Measurements from ENCODE around the gene TPPP. TPM values are rescaled to one million over a fixed set of nuclear protein-coding genes. Genes with fewer than 3 reads are reported as not detected.
"Not testable (repeated sequence)": the region's sequence is repeated elsewhere in the genome, so short reads cannot be mapped to it uniquely, and the experiment has no call there.

TPPP gene
- total RNA-seq (under 1 TPM; 0.37 to 0.38 TPM), polyA plus RNA-seq (0.79 TPM)

DNA sequence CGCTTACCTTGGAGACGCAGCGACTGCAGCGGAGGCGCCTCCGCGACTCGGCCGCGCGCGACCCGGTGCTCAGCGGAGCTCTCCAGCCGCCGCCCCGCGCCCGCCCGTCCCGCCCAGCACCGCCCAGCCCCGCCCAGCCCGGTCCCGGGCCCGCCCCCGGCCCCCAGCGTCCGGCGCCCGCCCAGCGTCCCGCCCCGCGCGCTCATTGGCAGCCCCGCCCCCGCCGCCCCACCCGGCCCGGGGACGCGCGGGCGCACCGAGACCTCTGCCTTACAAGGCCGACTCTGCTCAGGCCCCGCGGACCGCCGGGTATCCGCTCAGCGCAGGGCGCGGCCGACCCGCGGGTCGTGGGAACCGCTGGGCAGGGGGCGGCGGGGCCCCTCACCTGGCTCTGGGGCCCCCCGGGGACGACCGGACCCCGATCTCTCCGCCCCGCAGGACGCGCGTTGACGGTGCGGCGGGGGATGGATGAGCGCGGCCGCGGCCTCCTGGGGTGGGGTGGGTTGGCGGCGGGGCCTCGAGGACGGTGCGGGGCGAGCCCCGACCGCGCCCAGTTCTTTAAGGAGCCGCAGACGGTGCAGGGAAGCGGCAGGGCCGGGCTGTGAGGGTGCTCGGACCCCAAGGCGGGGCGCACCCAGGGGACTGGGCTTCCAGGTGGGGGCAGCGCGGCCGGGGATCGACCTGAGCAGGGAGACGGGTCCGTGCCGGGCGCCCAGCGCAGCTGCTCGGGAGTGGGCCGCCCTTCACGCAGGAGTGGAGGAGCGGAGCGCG is at the start of gene TPPP:
TSS of gene TPPP (minus strand) at position 82 of the 771 bp plus-strand sequence. CDS start 15,292 bp downstream, outside the sequence.
- H3K4me1 ChIP-seq (ENCODE audit: insufficient read depth, low read length); H3K9me3 Mint-ChIP-seq; H3K36me3 ChIP-seq (ENCODE audit: insufficient read depth, low read length); H3K27me3 ChIP-seq (ENCODE audit: insufficient read depth, low read length, poor library complexity, severe bottlenecking); H3K27ac ChIP-seq (ENCODE audit: low read depth, low read length); H3K4me1 Mint-ChIP-seq; H3K9me3 ChIP-seq (ENCODE audit: low read length); H3K36me3 Mint-ChIP-seq; CTCF ChIA-PET; H3K27me3 Mint-ChIP-seq; H3K4me3 ChIP-seq (ENCODE audit: low read length): not testable (repeated sequence)
- Mint-ChIP-seq H3K27ac (peak within 1 kb of the TSS in 2 of 8 donors; percentile 35 to 79), H3K4me3 (peak within 1 kb of the TSS; percentile 17 to 81 (median 69))
- POLR2A ChIA-PET = interaction anchor here (1.0 kb wide), 1 partner anchor 21 kb away, joined by 3 read pairs; no protein-coding TSS in a partner anchor
- peak; percentile 54 to 83 (median 75) for DNase-seq

GRCh38 chr5:742276-742675 is 49.1 kb upstream of the TPPP start:
- H3K36me3 ChIP-seq (ENCODE audit: insufficient read depth, low read length); H3K36me3 Mint-ChIP-seq; DNase-seq; POLR2A ChIA-PET; H3K9me3 ChIP-seq (ENCODE audit: low read length); H3K9me3 Mint-ChIP-seq; H3K4me3 ChIP-seq (ENCODE audit: low read length); H3K27me3 Mint-ChIP-seq; H3K27me3 ChIP-seq (ENCODE audit: insufficient read depth, low read length, poor library complexity, severe bottlenecking); H3K4me1 ChIP-seq (ENCODE audit: insufficient read depth, low read length); H3K27ac Mint-ChIP-seq; H3K4me1 Mint-ChIP-seq; H3K27ac ChIP-seq (ENCODE audit: low read depth, low read length); H3K4me3 Mint-ChIP-seq; CTCF ChIA-PET: not testable (repeated sequence)

GRCh38 chr5:734145-734544 is 41.0 kb upstream of the TPPP start:
- H3K4me1 Mint-ChIP-seq; H3K27me3 Mint-ChIP-seq; H3K27ac Mint-ChIP-seq; H3K4me1 ChIP-seq (ENCODE audit: insufficient read depth, low read length); CTCF ChIA-PET; DNase-seq; H3K4me3 Mint-ChIP-seq; H3K9me3 Mint-ChIP-seq; H3K27ac ChIP-seq (ENCODE audit: low read depth, low read length); H3K9me3 ChIP-seq (ENCODE audit: low read length); H3K4me3 ChIP-seq (ENCODE audit: low read length); H3K27me3 ChIP-seq (ENCODE audit: insufficient read depth, low read length, poor library complexity, severe bottlenecking); POLR2A ChIA-PET; H3K36me3 ChIP-seq (ENCODE audit: insufficient read depth, low read length): not testable (repeated sequence)
- H3K36me3 Mint-ChIP-seq = peaks cover 0 to 13% (median 9%) of the 10 kb centered on the region in 3 donors

- H3K36me3 ChIP-seq (ENCODE audit: insufficient read depth, low read length); H3K4me3 Mint-ChIP-seq; H3K9me3 Mint-ChIP-seq; H3K27me3 ChIP-seq (ENCODE audit: insufficient read depth, low read length, poor library complexity, severe bottlenecking); H3K4me1 ChIP-seq (ENCODE audit: insufficient read depth, low read length); POLR2A ChIA-PET; H3K27me3 Mint-ChIP-seq; H3K27ac ChIP-seq (ENCODE audit: low read depth, low read length); H3K27ac Mint-ChIP-seq; DNase-seq; H3K4me1 Mint-ChIP-seq; H3K4me3 ChIP-seq (ENCODE audit: low read length); CTCF ChIA-PET; H3K9me3 ChIP-seq (ENCODE audit: low read length): not testable (repeated sequence)
- H3K36me3 Mint-ChIP-seq = peaks cover 0 to 13% (median 9%) of the 10 kb centered on the region in 3 donors
These were observed 39.8 kb upstream of the TPPP start for GRCh38 chr5:732754-733454.

GRCh38 chr5:729225-729624 is 36.1 kb upstream of the TPPP start:
- H3K27me3 ChIP-seq (ENCODE audit: insufficient read depth, low read length, poor library complexity, severe bottlenecking); H3K27ac ChIP-seq (ENCODE audit: low read depth, low read length); H3K27me3 Mint-ChIP-seq; DNase-seq; H3K4me1 ChIP-seq (ENCODE audit: insufficient read depth, low read length); H3K4me1 Mint-ChIP-seq; H3K36me3 ChIP-seq (ENCODE audit: insufficient read depth, low read length); H3K9me3 Mint-ChIP-seq; POLR2A ChIA-PET; H3K27ac Mint-ChIP-seq; H3K4me3 ChIP-seq (ENCODE audit: low read length); H3K4me3 Mint-ChIP-seq; H3K9me3 ChIP-seq (ENCODE audit: low read length); CTCF ChIA-PET: not testable (repeated sequence)
- peaks cover 0 to 13% (median 9%) of the 10 kb centered on the region in 3 donors for H3K36me3 Mint-ChIP-seq

- H3K4me1 ChIP-seq (ENCODE audit: insufficient read depth, low read length); H3K4me3 Mint-ChIP-seq; POLR2A ChIA-PET; H3K27ac Mint-ChIP-seq; H3K4me3 ChIP-seq (ENCODE audit: low read length); DNase-seq; H3K27ac ChIP-seq (ENCODE audit: low read depth, low read length); H3K9me3 ChIP-seq (ENCODE audit: low read length); H3K27me3 ChIP-seq (ENCODE audit: insufficient read depth, low read length, poor library complexity, severe bottlenecking); H3K4me1 Mint-ChIP-seq; H3K9me3 Mint-ChIP-seq; H3K27me3 Mint-ChIP-seq; H3K36me3 Mint-ChIP-seq; H3K36me3 ChIP-seq (ENCODE audit: insufficient read depth, low read length); CTCF ChIA-PET: not testable (repeated sequence)
These were observed 33.9 kb upstream of the TPPP start for GRCh38 chr5:727087-727486.

DNA sequence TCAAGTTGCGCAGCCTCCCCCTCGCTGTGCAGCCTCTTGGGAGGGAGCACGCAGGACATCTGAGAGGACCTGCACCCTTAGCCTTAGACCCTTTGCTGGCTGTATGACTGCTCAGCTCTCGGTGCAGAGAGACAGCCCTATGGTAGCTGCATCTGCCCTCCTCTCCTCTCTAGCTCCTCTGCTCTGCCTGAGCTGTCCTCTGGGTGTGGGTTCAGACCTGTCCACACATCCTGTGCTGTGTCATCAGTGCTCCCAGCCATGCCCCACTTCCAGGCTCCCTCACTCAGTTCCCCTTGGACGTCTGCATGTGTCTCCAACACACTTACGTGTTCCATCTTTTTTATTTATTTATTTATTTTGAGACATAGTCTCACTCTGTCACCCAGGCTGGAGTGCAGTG is 30.7 kb upstream of the TPPP start:
- DNase-seq; POLR2A ChIA-PET; H3K4me3 ChIP-seq (ENCODE audit: low read length); H3K27ac Mint-ChIP-seq; H3K4me3 Mint-ChIP-seq; H3K27ac ChIP-seq (ENCODE audit: low read depth, low read length); H3K4me1 Mint-ChIP-seq; H3K36me3 ChIP-seq (ENCODE audit: insufficient read depth, low read length); CTCF ChIA-PET; H3K27me3 ChIP-seq (ENCODE audit: insufficient read depth, low read length, poor library complexity, severe bottlenecking); H3K4me1 ChIP-seq (ENCODE audit: insufficient read depth, low read length); H3K9me3 ChIP-seq (ENCODE audit: low read length): not testable (repeated sequence)
- H3K27me3 Mint-ChIP-seq = peaks cover 4 to 12% of the 10 kb centered on the region in 2 donors
- H3K9me3 Mint-ChIP-seq = peaks cover 11 to 17% (median 16%) of the 10 kb centered on the region in 5 donors
- peaks cover 1 to 12% (median 2%) of the 10 kb centered on the region in 3 donors for H3K36me3 Mint-ChIP-seq

DNA sequence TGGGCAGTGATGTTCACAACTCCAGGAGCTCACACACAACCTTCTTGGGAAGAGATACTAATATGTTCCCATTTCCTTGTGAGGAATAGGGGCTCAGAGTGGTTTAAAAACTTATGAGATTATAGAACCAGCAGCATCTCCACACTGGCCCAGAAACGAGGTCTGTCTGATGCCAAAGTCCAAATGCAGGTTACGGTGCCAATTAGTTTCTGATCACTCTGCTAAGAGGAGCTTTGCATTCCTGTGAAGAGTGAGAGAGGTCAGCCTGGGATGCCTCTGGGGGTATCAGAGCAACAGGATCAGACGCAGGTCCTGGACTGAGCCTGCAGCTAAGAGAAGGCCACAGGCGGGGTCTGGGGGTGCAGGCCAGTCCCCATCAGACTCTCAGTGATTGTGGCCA is 30.2 kb upstream of the TPPP start:
- H3K27ac ChIP-seq (ENCODE audit: low read depth, low read length); H3K27ac Mint-ChIP-seq; H3K4me3 ChIP-seq (ENCODE audit: low read length); CTCF ChIA-PET; H3K9me3 ChIP-seq (ENCODE audit: low read length); H3K4me1 ChIP-seq (ENCODE audit: insufficient read depth, low read length); H3K36me3 ChIP-seq (ENCODE audit: insufficient read depth, low read length); H3K27me3 ChIP-seq (ENCODE audit: insufficient read depth, low read length, poor library complexity, severe bottlenecking); DNase-seq; H3K4me3 Mint-ChIP-seq; H3K4me1 Mint-ChIP-seq; POLR2A ChIA-PET: not testable (repeated sequence)
- H3K36me3 Mint-ChIP-seq = peaks cover 1 to 15% (median 4%) of the 10 kb centered on the region in 3 donors
- peaks cover 4 to 12% of the 10 kb centered on the region in 2 donors for H3K27me3 Mint-ChIP-seq
- peaks cover 15 to 21% (median 20%) of the 10 kb centered on the region in 5 donors for H3K9me3 Mint-ChIP-seq

All from CD8-positive, alpha-beta memory T cell (primary cell).